Sigmoid colon (tissue), 4 donors: ENCODE data around the gene WDR90.

Experiments used
- CTCF ChIP-seq, 4 experiments: fragments of 450-650 bp in 3 of 4; fragments of 200-600 bp in 1 of 4; IDR thresholded peaks; one replicate each; pipeline ENCODE4 v1.5.1; 2016 to 2019; ENCODE audit warnings: antibody characterized with exemption in 4 of 4, mild to moderate bottlenecking in 3 of 4, moderate library complexity in 2 of 4
- POLR2AphosphoS5 ChIP-seq, 4 donors: sonication (generic); formaldehyde crosslinking; IDR thresholded peaks; one replicate each; pipeline ENCODE4 v1.6.1; 2017; ENCODE audit warnings: antibody characterized with exemption in 4 of 4

GRCh38 chr16:678858-679813, 30.0 kb downstream of the WDR90 start:
- TF ChIP-seq CTCF (IDR thresholded peaks at IDR 0.05): no peak
- no peak for TF ChIP-seq POLR2AphosphoS5 (IDR thresholded peaks at IDR 0.05)
